ENCODE results near the gene SKAP2. TPM values are rescaled to one million over a fixed set of nuclear protein-coding genes. Genes with fewer than 3 reads are reported as not detected.

Gene SKAP2
- total RNA-seq, 4 donors from 2014 or later, result 27.5 to 45.2 (median 31.9) TPM

GRCh38 chr7:26650103-26650502 is 214.3 kb downstream of the SKAP2 start:
- TF ChIP-seq CTCF (IDR thresholded peaks at IDR 0.05; ENCODE audit: low read depth), result no peak

DNA sequence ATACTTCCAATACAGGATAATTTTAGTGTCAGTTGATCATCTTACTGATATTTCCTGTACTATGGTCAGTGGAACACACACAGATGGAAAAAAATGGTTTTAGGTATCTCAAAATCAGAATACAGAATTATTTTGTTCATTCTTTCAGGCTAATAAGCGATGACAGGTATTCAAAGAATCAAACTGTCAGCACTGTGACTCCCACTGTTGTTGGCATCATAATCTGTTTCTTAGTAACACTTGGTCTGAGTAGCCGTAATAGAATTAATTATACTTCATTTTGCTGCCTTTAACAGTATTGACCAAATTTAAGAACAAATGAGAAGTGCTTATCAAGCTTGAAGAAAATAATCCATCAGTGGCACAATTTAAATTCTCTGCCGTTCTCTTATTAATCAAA is 215.0 kb downstream of the SKAP2 start:
- TF ChIP-seq CTCF (IDR thresholded peaks at IDR 0.05; ENCODE audit: low read depth), result no peak

GRCh38 chr7:26648554-26648953 is 215.8 kb downstream of the SKAP2 start:
- TF ChIP-seq CTCF (IDR thresholded peaks at IDR 0.05; ENCODE audit: low read depth), result no peak

DNA sequence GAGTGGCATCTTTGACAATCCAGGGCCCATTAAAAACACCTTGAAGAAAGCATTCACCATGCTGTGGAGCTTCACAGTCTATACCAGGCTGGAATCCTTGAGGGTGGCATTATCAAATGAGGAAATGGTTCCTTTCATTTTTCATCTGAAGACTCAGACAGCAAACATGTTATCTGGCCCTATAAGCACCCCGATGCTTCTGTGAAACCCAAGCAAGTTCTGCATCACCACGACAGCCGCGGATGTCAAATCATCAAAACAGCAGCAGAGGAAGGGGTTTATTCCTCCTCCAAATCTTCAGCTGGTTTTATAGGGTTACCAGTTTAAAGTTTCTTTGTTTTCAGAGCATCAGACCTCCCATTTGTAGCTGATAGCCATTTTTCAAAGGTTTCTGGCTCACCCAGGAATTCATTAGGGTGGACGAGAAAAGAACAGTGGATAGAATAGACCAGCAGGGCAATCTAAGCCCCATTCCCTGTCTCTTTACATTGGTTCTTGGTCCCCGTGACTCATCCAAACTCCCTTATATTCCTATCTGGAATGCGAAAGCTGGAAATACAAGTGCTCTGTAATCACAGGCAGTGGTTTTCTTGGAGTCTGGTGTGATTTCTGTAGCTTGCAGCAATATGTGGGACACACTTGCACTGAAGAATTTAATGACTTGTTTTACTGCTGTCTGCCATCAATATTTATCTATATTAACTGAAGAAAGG is 217.9 kb downstream of the SKAP2 start:
- TF ChIP-seq CTCF (IDR thresholded peaks at IDR 0.05; ENCODE audit: low read depth), result no peak

- no peak for TF ChIP-seq CTCF (IDR thresholded peaks at IDR 0.05; ENCODE audit: low read depth)
Measured at GRCh38 chr7:26645121-26645520, 219.3 kb downstream of the SKAP2 start.

DNA sequence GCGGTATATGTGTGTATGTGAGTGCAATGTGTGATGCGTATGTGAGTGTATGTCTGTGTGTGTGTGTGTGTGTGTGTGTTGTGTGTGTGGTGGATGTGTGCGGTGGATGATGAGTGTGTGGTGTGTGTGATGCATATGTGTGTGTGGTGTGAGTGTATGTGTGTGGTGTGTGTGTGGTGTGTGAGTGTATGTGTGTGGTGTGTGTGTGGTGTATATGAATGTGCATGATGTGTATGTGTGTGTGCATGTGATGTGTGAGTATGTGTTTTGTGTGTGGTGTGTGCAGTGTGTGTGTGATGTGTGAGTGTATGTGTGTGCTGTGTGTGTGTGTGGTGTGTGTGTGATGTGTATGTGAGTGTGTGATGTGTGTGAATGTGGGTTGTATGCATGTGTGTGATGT is 222.0 kb downstream of the SKAP2 start:
- no peak for TF ChIP-seq CTCF (IDR thresholded peaks at IDR 0.05; ENCODE audit: low read depth)

DNA sequence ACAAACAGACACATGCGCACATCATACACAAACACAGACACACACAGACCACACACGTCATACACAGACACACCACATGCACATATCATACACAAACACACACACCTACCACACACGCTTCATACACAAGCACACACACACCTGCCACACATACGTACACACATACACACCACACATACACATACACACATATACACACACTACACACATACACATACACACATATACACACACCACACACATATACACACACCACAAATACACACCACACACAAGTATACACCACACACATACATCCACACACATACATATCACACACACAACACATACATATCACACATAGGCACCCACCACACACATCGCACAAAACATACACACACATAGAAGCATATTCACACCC is 224.7 kb downstream of the SKAP2 start:
- no peak for TF ChIP-seq CTCF (IDR thresholded peaks at IDR 0.05; ENCODE audit: low read depth)

Data from subcutaneous adipose tissue (tissue), 4 donors.